H1 (cell line): ENCODE measurements around the gene USF1. TPM values are rescaled to one million over a fixed set of nuclear protein-coding genes. Genes with fewer than 3 reads are reported as not detected.

Experiments
- CTCF ChIA-PET: fragments of 300-600 bp; sonication (Branson Sonifier 250); formaldehyde crosslinking; loops from one replicate; lab custom pipeline; 2021; ENCODE audit not compliant: partially characterized antibody; lab: Charles Lee
- POLR2A ChIA-PET: fragments of 300-600 bp; sonication (Branson Sonifier 250); formaldehyde crosslinking; loops from one replicate; lab custom pipeline; 2021; ENCODE audit warnings: inconsistent platforms; ENCODE audit not compliant: partially characterized antibody; lab: Charles Lee
- DNase-seq, 2 experiments: peaks; one replicate each; pipeline versions ENCODE4 v3.0.0 to v3.0.0-alpha.2; 2010 to 2022; ENCODE audit warnings: low spot score in 2 of 2, low read depth in 1 of 2, mixed read lengths in 1 of 2
- FAIRE-seq: peaks from 2 replicates; lab custom pipeline; 2011; peaks lifted over from hg19 to GRCh38; lab: Jason Lieb, UNC
- H2AFZ ChIP-seq: 2 replicates; pipeline ENCODE4 v1.8.1; 2012; ENCODE audit warnings: low read length, inconsistent platforms
- H2AK5ac ChIP-seq: 2 replicates; pipeline ENCODE4 v1.6.1; 2013; ENCODE audit warnings: low read depth, low read length
- H2BK120ac ChIP-seq: replicated peaks from 2 replicates; pipeline ENCODE3; 2013; ENCODE audit warnings: low read depth, low read length, inconsistent platforms
- H2BK12ac ChIP-seq: 2 replicates; pipeline ENCODE4 v1.6.1; 2013; ENCODE audit warnings: low read depth, low read length
- H2BK15ac ChIP-seq: 2 replicates; pipeline ENCODE4 v1.6.1; 2013; ENCODE audit warnings: low read length
- H2BK20ac ChIP-seq: 2 replicates; pipeline ENCODE4 v1.6.1; 2013; ENCODE audit warnings: low read length
- H2BK5ac ChIP-seq: 2 replicates; pipeline ENCODE4 v1.6.1; 2013; ENCODE audit warnings: low read depth, low read length
- H3K14ac ChIP-seq: 2 replicates; pipeline ENCODE4 v1.6.1; 2013; ENCODE audit warnings: inconsistent platforms; ENCODE audit not compliant: insufficient read length
- H3K18ac ChIP-seq: 2 replicates; pipeline ENCODE4 v1.6.1; 2013; ENCODE audit warnings: low read length; ENCODE audit errors: extremely low read depth
- H3K23ac ChIP-seq: 2 replicates; pipeline ENCODE4 v1.6.1; 2013; ENCODE audit warnings: inconsistent platforms; ENCODE audit not compliant: insufficient read length
- H3K23me2 ChIP-seq: 2 replicates; pipeline ENCODE4 v1.6.1; 2013; ENCODE audit warnings: low read depth, low read length
- H3K27ac ChIP-seq: 2 replicates; pipeline ENCODE4 v1.6.1; 2011; ENCODE audit warnings: low read depth, low read length, inconsistent platforms
- H3K27me3 ChIP-seq, 4 experiments: replicated peaks in 1 of 4; 1 replicate in 1 of 4; 2 replicates in 3 of 4; pipeline versions ENCODE4 v1.6.1 to v1.8.1; 2011 to 2013; ENCODE audit warnings: low read length in 3 of 4, mild to moderate bottlenecking in 3 of 4, inconsistent platforms in 2 of 4, mixed read lengths in 2 of 4, moderate library complexity in 1 of 4; ENCODE audit not compliant: control insufficient read depth in 3 of 4, insufficient read depth in 3 of 4; ENCODE audit errors: extremely low read depth in 1 of 4
- H3K36me3 ChIP-seq, 4 experiments: 2 replicates each; pipeline versions ENCODE4 v1.6.1 to v1.8.1; 2011 to 2013; ENCODE audit warnings: mild to moderate bottlenecking in 4 of 4, low read length in 3 of 4, moderate library complexity in 2 of 4, control low read depth in 1 of 4, inconsistent platforms in 1 of 4; ENCODE audit not compliant: insufficient read depth in 4 of 4, control insufficient read depth in 2 of 4
- H3K4ac ChIP-seq: replicated peaks from 2 replicates; pipeline ENCODE3; 2013; ENCODE audit warnings: low read length, low read depth, mixed read lengths, inconsistent platforms; ENCODE audit not compliant: insufficient read length
- H3K4me1 ChIP-seq, 4 experiments: replicated peaks in 1 of 4; 1 replicate in 1 of 4; 2 replicates in 3 of 4; pipeline versions ENCODE4 v1.6.1 to v1.8.1; 2011 to 2013; ENCODE audit warnings: low read length in 3 of 4, inconsistent platforms in 2 of 4, mixed read lengths in 1 of 4; ENCODE audit not compliant: insufficient read depth in 4 of 4, control insufficient read depth in 3 of 4
- H3K4me2 ChIP-seq, 2 experiments: 2 replicates each; pipeline versions ENCODE4 v1.6.1 to v1.8.1; 2011 to 2013; ENCODE audit warnings: low read depth in 2 of 2, low read length in 2 of 2, control low read depth in 1 of 2, inconsistent platforms in 1 of 2, mild to moderate bottlenecking in 1 of 2; ENCODE audit not compliant: insufficient read depth in 1 of 2
- H3K4me3 ChIP-seq, 4 experiments: fragments of 200-600, 300-600 bp in 1 of 4; sonication (generic), shearing (Covaris generic), sonication (Bioruptor Twin) in 1 of 4; 2 replicates each; pipeline versions ENCODE4 v1.5.1 to v1.8.1; 2011 to 2016; ENCODE audit warnings: low read length in 4 of 4, low read depth in 3 of 4, control low read depth in 2 of 4, inconsistent platforms in 2 of 4, mild to moderate bottlenecking in 2 of 4, mixed read lengths in 1 of 4, moderate library complexity in 1 of 4; ENCODE audit not compliant: insufficient read depth in 2 of 4; ENCODE audit errors: extremely low read depth in 1 of 4
- H3K56ac ChIP-seq: replicated peaks from 2 replicates; pipeline ENCODE3; 2013; ENCODE audit warnings: low read depth, mild to moderate bottlenecking, mixed read lengths, low read length, inconsistent platforms; ENCODE audit not compliant: insufficient read length
- H3K79me1 ChIP-seq: 2 replicates; pipeline ENCODE4 v1.6.1; 2013; ENCODE audit warnings: low read depth, low read length, control low read depth
- H3K79me2 ChIP-seq, 2 experiments: 2 replicates each; pipeline versions ENCODE4 v1.6.1 to v1.8.1; 2012 to 2013; ENCODE audit warnings: low read length in 2 of 2, mild to moderate bottlenecking in 2 of 2, inconsistent platforms in 1 of 2; ENCODE audit not compliant: insufficient read depth in 2 of 2, control insufficient read depth in 1 of 2
- H3K9ac ChIP-seq, 4 experiments: replicated peaks in 1 of 4; 1 replicate in 1 of 4; 2 replicates in 3 of 4; pipeline versions ENCODE4 v1.6.1 to v1.8.1; 2011 to 2013; ENCODE audit warnings: low read depth in 3 of 4, low read length in 3 of 4, control low read depth in 2 of 4, mild to moderate bottlenecking in 2 of 4, moderate library complexity in 2 of 4, inconsistent platforms in 1 of 4; ENCODE audit errors: extremely low read depth in 1 of 4
- H3K9me3 ChIP-seq, 2 experiments: 2 replicates each; pipeline versions ENCODE4 v1.6.1 to v1.8.1; 2012 to 2013; ENCODE audit warnings: mild to moderate bottlenecking in 2 of 2, moderate library complexity in 2 of 2, control low read depth in 1 of 2, inconsistent platforms in 1 of 2, low read depth in 1 of 2, low read length in 1 of 2, mixed read lengths in 1 of 2; ENCODE audit not compliant: insufficient read depth in 2 of 2
- H4K20me1 ChIP-seq, 2 experiments: replicated peaks in 1 of 2; 2 replicates each; pipeline versions ENCODE3 to v1.8.1; 2011 to 2013; ENCODE audit warnings: inconsistent platforms in 2 of 2, low read length in 2 of 2, mild to moderate bottlenecking in 1 of 2; ENCODE audit not compliant: insufficient read depth in 2 of 2, control insufficient read depth in 1 of 2
- H4K5ac ChIP-seq: 2 replicates; pipeline ENCODE4 v1.6.1; 2013; ENCODE audit warnings: low read length, low read depth, mixed read lengths, inconsistent platforms; ENCODE audit not compliant: insufficient read length
- H4K8ac ChIP-seq: 2 replicates; pipeline ENCODE4 v1.8.0; 2013; ENCODE audit warnings: mild to moderate bottlenecking, moderate library complexity, low read length, inconsistent platforms; ENCODE audit not compliant: insufficient read depth; ENCODE audit errors: extremely low read depth
- H4K91ac ChIP-seq: replicated peaks from 2 replicates; pipeline ENCODE3; 2013; ENCODE audit warnings: low read length, mixed read lengths, inconsistent platforms; ENCODE audit not compliant: insufficient read length
- CTBP2 ChIP-seq: IDR thresholded peaks from 2 replicates; pipeline ENCODE4 v1.7.0; 2011; ENCODE audit warnings: borderline replicate concordance, mild to moderate bottlenecking, moderate library complexity, mixed read lengths, low read length; ENCODE audit not compliant: insufficient read depth, insufficient read length
- HDAC6 ChIP-seq: IDR thresholded peaks from one replicate; pipeline ENCODE4 v1.7.1; 2012; ENCODE audit warnings: low read depth, mild to moderate bottlenecking, inconsistent platforms, low read length, moderate library complexity
- KDM1A ChIP-seq: fragments of 200-600, 300-600 bp; sonication (generic); IDR thresholded peaks from 2 replicates; pipeline ENCODE4 v1.7.1; 2016; ENCODE audit warnings: mild to moderate bottlenecking, low read length, borderline replicate concordance
- POU5F1 ChIP-seq: IDR thresholded peaks from 2 replicates; pipeline ENCODE4 v1.6.1; 2011; ENCODE audit warnings: low read depth, mild to moderate bottlenecking, low read length, moderate library complexity
- RBBP5 ChIP-seq: IDR thresholded peaks from 2 replicates; pipeline ENCODE4 v1.7.1; 2012; ENCODE audit warnings: low read depth, mild to moderate bottlenecking, inconsistent platforms, low read length, moderate library complexity, borderline replicate concordance
- SIRT6 ChIP-seq: IDR thresholded peaks from one replicate; pipeline ENCODE4 v1.7.1; 2012; ENCODE audit warnings: low read length, inconsistent platforms
- WGBS, 2 experiments: shearing (Covaris generic) in 1 of 2; methylation state at CpG; one replicate each; pipeline versions ENCODE4 v1.1.6 to v1.1.7; 2013 to 2015; ENCODE audit warnings: low lambda C conversion rate in 2 of 2, mixed read lengths in 2 of 2, inconsistent platforms in 1 of 2, low coverage in 1 of 2, missing lambda C conversion rate in 1 of 2; ENCODE audit not compliant: insufficient replicate concordance in 2 of 2, insufficient coverage in 1 of 2, insufficient read length in 1 of 2; ENCODE audit errors: extremely low coverage in 1 of 2, missing lambda C conversion rate in 1 of 2; 5-methylcytosine and 5-hydroxymethylcytosine counted together
- long read RNA-seq, 2 experiments: library from RNA in 1 of 2; library from capped mRNA in 1 of 2; stranded (forward); transcript quantifications; one replicate each; pipeline ENCODE4 v2.0.0, GENCODE V29; 2021; ENCODE audit warnings: inconsistent platforms in 1 of 2
- polyA minus RNA-seq, 3 experiments: library from RNA; depleted of rRNA, polyadenylated mRNA; stranded (reverse); fragments of >200 nt; gene quantifications; 1 replicate in 2 of 3; 2 replicates in 1 of 3; pipeline ENCODE4 v1.2.3, GENCODE V29; 2011
- polyA plus RNA-seq, 7 experiments: library from polyadenylated mRNA; depleted of rRNA in 3 of 7; stranded (reverse) in 5 of 7; unstranded in 2 of 7; fragments of >200 nt in 5 of 7; fragments of 200-250 nt in 2 of 7; gene quantifications; 1 replicate in 5 of 7; 2 replicates in 1 of 7; 4 replicates in 1 of 7; pipeline versions ENCODE4 v1.2.1 to v1.2.3, GENCODE V29; 2011 to 2013; ENCODE audit warnings: missing spikeins in 2 of 7, mixed read lengths in 2 of 7
- total RNA-seq: library from RNA; stranded (reverse); fragmentation: NEBNext Ultra II Directional; extraction: Animal tissue kit (Norgen Biotek cat#: 25700); gene quantifications from 2 replicates; pipeline ENCODE4 v1.2.1, GENCODE V29; 2021

Gene USF1, protein sequence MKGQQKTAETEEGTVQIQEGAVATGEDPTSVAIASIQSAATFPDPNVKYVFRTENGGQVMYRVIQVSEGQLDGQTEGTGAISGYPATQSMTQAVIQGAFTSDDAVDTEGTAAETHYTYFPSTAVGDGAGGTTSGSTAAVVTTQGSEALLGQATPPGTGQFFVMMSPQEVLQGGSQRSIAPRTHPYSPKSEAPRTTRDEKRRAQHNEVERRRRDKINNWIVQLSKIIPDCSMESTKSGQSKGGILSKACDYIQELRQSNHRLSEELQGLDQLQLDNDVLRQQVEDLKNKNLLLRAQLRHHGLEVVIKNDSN
- total RNA-seq (68.9 and 74.6 TPM in 2 replicates), polyA plus RNA-seq (2011; rRNA removed) (45.7 and 50.3 TPM in 2 replicates), polyA minus RNA-seq (2011; rRNA and poly(A)+ RNA removed) (133 and 196 TPM in 2 replicates)
- 44.0 TPM for polyA plus RNA-seq (2011; cell fraction: cytosol; rRNA removed)
- polyA plus RNA-seq (2011; cell fraction: nucleus; rRNA removed), result 137 TPM
- 48.6 to 69.9 TPM (median 68.1 TPM) in 4 replicates for polyA plus RNA-seq (2012, experiment 1 of 2)
- 51.8 TPM for polyA plus RNA-seq (2012, experiment 2 of 2)
- polyA plus RNA-seq (2013, experiment 1 of 2), result 31.1 TPM
- 31.4 TPM for polyA plus RNA-seq (2013, experiment 2 of 2)
- 47.3 TPM for polyA minus RNA-seq (2011; cell fraction: cytosol; rRNA and poly(A)+ RNA removed)
- 38.2 TPM for polyA minus RNA-seq (2011; cell fraction: nucleus; rRNA and poly(A)+ RNA removed)
- long read RNA-seq, experiment 1, partial matches to known transcripts, result 1 of 6 reads
- long read RNA-seq, experiment 1, other reads (novel, unspliced or antisense), result 1 of 6 reads
- long read RNA-seq, experiment 2, partial matches to known transcripts, result 1 of 6 reads
- long read RNA-seq, experiment 2, other reads (novel, unspliced or antisense), result 2 of 6 reads

DNA sequence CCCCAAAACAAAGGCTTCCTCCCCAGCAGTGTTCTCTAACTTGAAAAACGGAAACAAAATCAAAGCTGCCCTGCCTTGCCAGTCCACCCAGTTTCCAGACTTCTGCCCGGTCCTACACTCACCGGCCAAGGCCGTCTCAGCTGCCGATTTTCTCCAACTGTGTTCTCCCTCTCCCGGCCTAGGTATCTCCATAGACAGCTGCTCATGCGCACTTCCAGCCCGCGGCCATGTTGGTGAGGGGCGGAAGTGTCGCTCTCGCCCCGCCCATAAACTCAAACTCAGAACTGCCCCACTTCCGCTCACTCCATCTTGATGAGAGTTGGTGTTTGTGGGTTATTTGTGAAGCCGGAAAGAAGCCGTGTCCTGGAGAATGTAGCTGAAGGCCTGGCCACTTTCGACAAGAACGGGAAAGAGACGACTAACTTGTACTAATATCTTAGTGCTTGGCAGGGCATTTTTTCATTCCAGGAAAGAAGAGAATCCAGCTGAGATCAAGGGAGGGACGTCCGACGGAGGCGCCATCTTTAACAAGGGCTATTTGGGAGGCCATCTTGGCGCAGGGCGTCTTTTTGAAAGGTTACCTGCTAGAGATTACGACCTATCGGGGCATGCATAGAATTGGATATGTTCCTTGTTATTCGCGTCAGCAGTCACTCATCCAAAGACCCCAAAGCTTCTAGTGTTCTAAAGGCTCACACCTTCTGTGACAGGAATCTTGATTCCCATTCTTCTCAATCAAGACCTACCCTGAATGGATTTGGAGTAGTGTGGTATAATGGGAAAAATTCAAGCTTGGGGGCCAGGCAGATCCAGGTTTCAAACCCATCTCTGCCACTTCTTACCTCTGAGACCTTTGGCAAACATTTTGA lies at the start of gene USF1:
Gene USF1 (minus strand): TSS at position 242 of the 869 bp plus-strand sequence. CDS start 2,702 bp downstream, outside the sequence.
- H3K4me2 ChIP-seq, result peak within 1 kb of the TSS; percentile 85 to 100
- no peak within 1 kb of the TSS for H3K14ac ChIP-seq
- peak within 1 kb of the TSS; percentile 94 for H2BK5ac ChIP-seq
- ChIA-PET CTCF (interaction anchor here (0.8 to 4.1 kb wide), 13 partner anchors 9 to 244 kb away, joined by 3 to 26 read pairs (median 5); partner anchors contain the start of genes F11R and KLHDC9), POLR2A (interaction anchor here (0.6 to 4.0 kb wide), 31 partner anchors 8 to 394 kb away, joined by 3 to 28 read pairs (median 4); partner anchors contain the start of genes ARHGAP30, DEDD, F11R and KLHDC9)
- H3K4me1 ChIP-seq, result peaks cover 0 to 4% (median 1%) of the 10 kb centered on the region in 4 experiments; a peak in 2 of 7 replicates
- no peak within 1 kb of the TSS for H2BK20ac ChIP-seq
- peak within 1 kb of the TSS; percentile 65 for H4K5ac ChIP-seq
- H3K79me1 ChIP-seq, result peaks cover 7% of the 10 kb centered on the region
- H3K9me3 ChIP-seq, result peaks cover 0 to 12% of the 10 kb centered on the region in 2 experiments; a peak in 1 of 4 replicates
- H3K18ac ChIP-seq, result peak within 1 kb of the TSS; percentile 93
- no peaks in the 10 kb centered on the region for H4K20me1 ChIP-seq
- H3K9ac ChIP-seq, result peak within 1 kb of the TSS; percentile 77 to 100 (median 94)
- peaks cover 12 to 21% (median 15%) of the 10 kb centered on the region in 4 experiments; a peak in 6 of 8 replicates for H3K36me3 ChIP-seq
- H4K91ac ChIP-seq, result peak within 1 kb of the TSS; percentile 25
- 1% methylated on average over 28 of the region's 29 CpGs; no CpG with 5 or more reads in 1 of the 2 experiments for WGBS, 2 experiments
- H3K4ac ChIP-seq, result peak within 1 kb of the TSS; percentile 11
- FAIRE-seq (peak; percentile 87), DNase-seq (peak; percentile 86 to 93)
- H2AK5ac ChIP-seq, result no peak within 1 kb of the TSS
- peak within 1 kb of the TSS; percentile 75 to 98 (median 87) for H3K4me3 ChIP-seq
- H3K27me3 ChIP-seq, result peaks cover 0 to 17% (median 8%) of the 10 kb centered on the region in 4 experiments; a peak in 6 of 7 replicates
- peaks cover 7% of the 10 kb centered on the region for H3K23me2 ChIP-seq
- H3K23ac ChIP-seq, result no peak within 1 kb of the TSS
- peak within 1 kb of the TSS; percentile 99 for H2AFZ ChIP-seq
- no peak within 1 kb of the TSS; the same call in 1 of the 2 replicates for H2BK15ac ChIP-seq
- H3K27ac ChIP-seq, result peak within 1 kb of the TSS; percentile 97
- peak within 1 kb of the TSS; percentile 93; the same call in 1 of the 2 replicates for H2BK12ac ChIP-seq
- H2BK120ac ChIP-seq, result no peak within 1 kb of the TSS
- peak within 1 kb of the TSS; percentile 77 for H3K56ac ChIP-seq
- H4K8ac ChIP-seq, result peak within 1 kb of the TSS; percentile 93
- peaks cover 0 to 20% of the 10 kb centered on the region in 2 experiments; a peak in 2 of 4 replicates for H3K79me2 ChIP-seq
- TF ChIP-seq SIRT6, result no peak
- TF ChIP-seq POU5F1, result no peak
- TF ChIP-seq RBBP5, result no peak
- no peak for TF ChIP-seq KDM1A
- TF ChIP-seq CTBP2, result no peak
- no peak for TF ChIP-seq HDAC6
